H1 (cell line): ENCODE measurements around the gene CLDN14. TPM values are rescaled to one million over a fixed set of nuclear protein-coding genes. Genes with fewer than 3 reads are reported as not detected.

ENCODE experiments used
- BRCA1 ChIP-seq: IDR thresholded peaks from 2 replicates; pipeline ENCODE4 v1.6.1; 2012; ENCODE audit warnings: low read depth, low read length, improper control_type of control experiment
- EP300 ChIP-seq, 2 experiments: IDR thresholded peaks; 1 replicate in 1 of 2; 2 replicates in 1 of 2; pipeline ENCODE4 v1.6.1; 2011 to 2012; ENCODE audit warnings: low read depth in 2 of 2, low read length in 2 of 2, mild to moderate bottlenecking in 2 of 2, borderline replicate concordance in 1 of 2, inconsistent platforms in 1 of 2, moderate library complexity in 1 of 2
- JUND ChIP-seq: IDR thresholded peaks from 2 replicates; pipeline ENCODE4 v1.6.1; 2011; ENCODE audit warnings: mild to moderate bottlenecking, improper control_type of control experiment, low read length
- NRF1 ChIP-seq: IDR thresholded peaks from 2 replicates; pipeline ENCODE4 v1.6.1; 2011; ENCODE audit warnings: mild to moderate bottlenecking, low read depth, low read length, improper control_type of control experiment
- RFX5 ChIP-seq: IDR thresholded peaks from 2 replicates; pipeline ENCODE4 v1.6.1; 2011; ENCODE audit warnings: low read depth, low read length, improper control_type of control experiment, borderline replicate concordance
- TAF1 ChIP-seq: IDR thresholded peaks from 2 replicates; pipeline ENCODE4 v1.6.1; 2011; ENCODE audit warnings: mild to moderate bottlenecking, low read depth, low read length
- TCF12 ChIP-seq: IDR thresholded peaks from 2 replicates; pipeline ENCODE4 v1.6.1; 2011; ENCODE audit warnings: low read depth, mild to moderate bottlenecking, low read length
- polyA plus RNA-seq, 7 experiments: library from polyadenylated mRNA; depleted of rRNA in 3 of 7; stranded (reverse) in 5 of 7; unstranded in 2 of 7; fragments of >200 nt in 5 of 7; fragments of 200-250 nt in 2 of 7; gene quantifications; 1 replicate in 5 of 7; 2 replicates in 1 of 7; 4 replicates in 1 of 7; pipeline versions ENCODE4 v1.2.1 to v1.2.3, GENCODE V29; 2011 to 2013; ENCODE audit warnings: missing spikeins in 2 of 7, mixed read lengths in 2 of 7
- total RNA-seq: library from RNA; stranded (reverse); fragmentation: NEBNext Ultra II Directional; extraction: Animal tissue kit (Norgen Biotek cat#: 25700); gene quantifications from 2 replicates; pipeline ENCODE4 v1.2.1, GENCODE V29; 2021
- TF ChIP-seq, protein P1 (sequence below): fragments of 300-600 bp; sonication (generic); IDR thresholded peaks from 2 replicates; pipeline ENCODE4 v1.7.1; 2012; ENCODE audit warnings: low read length, moderate library complexity, mild to moderate bottlenecking, inconsistent platforms; ENCODE audit not compliant: insufficient replicate concordance

The CLDN14 gene
- total and polyA plus RNA-seq, 2 of the 8 experiments (the other 6 are each of a cell fraction or from before 2014, with no cell fraction given): 0.08 TPM; not detected in 1

GRCh38 chr21:36472377-36472776 lies 7.5 kb downstream of the CLDN14 start (continued):
- TF ChIP-seq, protein P1, sequence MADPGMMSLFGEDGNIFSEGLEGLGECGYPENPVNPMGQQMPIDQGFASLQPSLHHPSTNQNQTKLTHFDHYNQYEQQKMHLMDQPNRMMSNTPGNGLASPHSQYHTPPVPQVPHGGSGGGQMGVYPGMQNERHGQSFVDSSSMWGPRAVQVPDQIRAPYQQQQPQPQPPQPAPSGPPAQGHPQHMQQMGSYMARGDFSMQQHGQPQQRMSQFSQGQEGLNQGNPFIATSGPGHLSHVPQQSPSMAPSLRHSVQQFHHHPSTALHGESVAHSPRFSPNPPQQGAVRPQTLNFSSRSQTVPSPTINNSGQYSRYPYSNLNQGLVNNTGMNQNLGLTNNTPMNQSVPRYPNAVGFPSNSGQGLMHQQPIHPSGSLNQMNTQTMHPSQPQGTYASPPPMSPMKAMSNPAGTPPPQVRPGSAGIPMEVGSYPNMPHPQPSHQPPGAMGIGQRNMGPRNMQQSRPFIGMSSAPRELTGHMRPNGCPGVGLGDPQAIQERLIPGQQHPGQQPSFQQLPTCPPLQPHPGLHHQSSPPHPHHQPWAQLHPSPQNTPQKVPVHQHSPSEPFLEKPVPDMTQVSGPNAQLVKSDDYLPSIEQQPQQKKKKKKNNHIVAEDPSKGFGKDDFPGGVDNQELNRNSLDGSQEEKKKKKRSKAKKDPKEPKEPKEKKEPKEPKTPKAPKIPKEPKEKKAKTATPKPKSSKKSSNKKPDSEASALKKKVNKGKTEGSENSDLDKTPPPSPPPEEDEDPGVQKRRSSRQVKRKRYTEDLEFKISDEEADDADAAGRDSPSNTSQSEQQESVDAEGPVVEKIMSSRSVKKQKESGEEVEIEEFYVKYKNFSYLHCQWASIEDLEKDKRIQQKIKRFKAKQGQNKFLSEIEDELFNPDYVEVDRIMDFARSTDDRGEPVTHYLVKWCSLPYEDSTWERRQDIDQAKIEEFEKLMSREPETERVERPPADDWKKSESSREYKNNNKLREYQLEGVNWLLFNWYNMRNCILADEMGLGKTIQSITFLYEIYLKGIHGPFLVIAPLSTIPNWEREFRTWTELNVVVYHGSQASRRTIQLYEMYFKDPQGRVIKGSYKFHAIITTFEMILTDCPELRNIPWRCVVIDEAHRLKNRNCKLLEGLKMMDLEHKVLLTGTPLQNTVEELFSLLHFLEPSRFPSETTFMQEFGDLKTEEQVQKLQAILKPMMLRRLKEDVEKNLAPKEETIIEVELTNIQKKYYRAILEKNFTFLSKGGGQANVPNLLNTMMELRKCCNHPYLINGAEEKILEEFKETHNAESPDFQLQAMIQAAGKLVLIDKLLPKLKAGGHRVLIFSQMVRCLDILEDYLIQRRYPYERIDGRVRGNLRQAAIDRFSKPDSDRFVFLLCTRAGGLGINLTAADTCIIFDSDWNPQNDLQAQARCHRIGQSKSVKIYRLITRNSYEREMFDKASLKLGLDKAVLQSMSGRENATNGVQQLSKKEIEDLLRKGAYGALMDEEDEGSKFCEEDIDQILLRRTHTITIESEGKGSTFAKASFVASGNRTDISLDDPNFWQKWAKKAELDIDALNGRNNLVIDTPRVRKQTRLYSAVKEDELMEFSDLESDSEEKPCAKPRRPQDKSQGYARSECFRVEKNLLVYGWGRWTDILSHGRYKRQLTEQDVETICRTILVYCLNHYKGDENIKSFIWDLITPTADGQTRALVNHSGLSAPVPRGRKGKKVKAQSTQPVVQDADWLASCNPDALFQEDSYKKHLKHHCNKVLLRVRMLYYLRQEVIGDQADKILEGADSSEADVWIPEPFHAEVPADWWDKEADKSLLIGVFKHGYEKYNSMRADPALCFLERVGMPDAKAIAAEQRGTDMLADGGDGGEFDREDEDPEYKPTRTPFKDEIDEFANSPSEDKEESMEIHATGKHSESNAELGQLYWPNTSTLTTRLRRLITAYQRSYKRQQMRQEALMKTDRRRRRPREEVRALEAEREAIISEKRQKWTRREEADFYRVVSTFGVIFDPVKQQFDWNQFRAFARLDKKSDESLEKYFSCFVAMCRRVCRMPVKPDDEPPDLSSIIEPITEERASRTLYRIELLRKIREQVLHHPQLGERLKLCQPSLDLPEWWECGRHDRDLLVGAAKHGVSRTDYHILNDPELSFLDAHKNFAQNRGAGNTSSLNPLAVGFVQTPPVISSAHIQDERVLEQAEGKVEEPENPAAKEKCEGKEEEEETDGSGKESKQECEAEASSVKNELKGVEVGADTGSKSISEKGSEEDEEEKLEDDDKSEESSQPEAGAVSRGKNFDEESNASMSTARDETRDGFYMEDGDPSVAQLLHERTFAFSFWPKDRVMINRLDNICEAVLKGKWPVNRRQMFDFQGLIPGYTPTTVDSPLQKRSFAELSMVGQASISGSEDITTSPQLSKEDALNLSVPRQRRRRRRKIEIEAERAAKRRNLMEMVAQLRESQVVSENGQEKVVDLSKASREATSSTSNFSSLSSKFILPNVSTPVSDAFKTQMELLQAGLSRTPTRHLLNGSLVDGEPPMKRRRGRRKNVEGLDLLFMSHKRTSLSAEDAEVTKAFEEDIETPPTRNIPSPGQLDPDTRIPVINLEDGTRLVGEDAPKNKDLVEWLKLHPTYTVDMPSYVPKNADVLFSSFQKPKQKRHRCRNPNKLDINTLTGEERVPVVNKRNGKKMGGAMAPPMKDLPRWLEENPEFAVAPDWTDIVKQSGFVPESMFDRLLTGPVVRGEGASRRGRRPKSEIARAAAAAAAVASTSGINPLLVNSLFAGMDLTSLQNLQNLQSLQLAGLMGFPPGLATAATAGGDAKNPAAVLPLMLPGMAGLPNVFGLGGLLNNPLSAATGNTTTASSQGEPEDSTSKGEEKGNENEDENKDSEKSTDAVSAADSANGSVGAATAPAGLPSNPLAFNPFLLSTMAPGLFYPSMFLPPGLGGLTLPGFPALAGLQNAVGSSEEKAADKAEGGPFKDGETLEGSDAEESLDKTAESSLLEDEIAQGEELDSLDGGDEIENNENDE: no peak
- no peak for TF ChIP-seq JUND
- TF ChIP-seq TCF12: no peak
- TF ChIP-seq NRF1: no peak
- no peak for TF ChIP-seq EP300 (IDR thresholded peaks at IDR 0.05; ENCODE audit: borderline replicate concordance in 1 of 2, low read depth in 2 of 2, low read length in 2 of 2)
- no peak for TF ChIP-seq BRCA1
- TF ChIP-seq RFX5: no peak
- no peak for TF ChIP-seq TAF1
